Measurements from ENCODE around the gene PRDM16. TPM values are rescaled to one million over a fixed set of nuclear protein-coding genes. Genes with fewer than 3 reads are reported as not detected.

PRDM16 gene
- total and polyA plus RNA-seq, 7 donors, result 0.04 to 1.2 (median 0.31) TPM

GRCh38 chr1:3070644-3071564 lies 1.9 kb downstream of the PRDM16 start:
- Histone ChIP-seq H3K27ac (no peak overlapping the region), H3K4me3 (peak overlapping the region; percentile 78), H3K9me3 (no peaks in the 10 kb centered on the region), H3K36me3 (ENCODE audit: insufficient read depth in 1 of 2, low read depth in 1 of 2) (no peaks in the 10 kb centered on the region), H3K4me1 (peaks cover 2% of the 10 kb centered on the region), H3K27me3 (ENCODE audit: insufficient read depth in 3 of 3, low read length in 2 of 3) (peaks cover 0 to 87% (median 17%) of the 10 kb centered on the region in 3 donors)
- no peak for TF ChIP-seq CTCF (IDR thresholded peaks at IDR 0.05)
- ATAC-seq, result no peak
- 30 to 52% (median 38%) methylated on average over 63 to 97 of the region's 97 CpGs for WGBS, 3 donors
- intact Hi-C loops (cut with DNase I), result no loop called here
- DNase-seq, result peak; percentile 16 to 47

GRCh38 chr1:3071565-3072390 lies 2.8 kb downstream of the PRDM16 start:
- 75 to 82% (median 80%) methylated on average over 17 of the region's 17 CpGs for WGBS, 3 donors
- peak in 1 of 2 donors; percentile 5 for DNase-seq
- peak overlapping the region; percentile 78 for H3K4me3 ChIP-seq
- ATAC-seq, result no peak
- peaks cover 0 to 86% (median 17%) of the 10 kb centered on the region in 3 donors for H3K27me3 ChIP-seq (ENCODE audit: insufficient read depth in 3 of 3, low read length in 2 of 3)
- no peaks in the 10 kb centered on the region for H3K36me3 ChIP-seq (ENCODE audit: insufficient read depth in 1 of 2, low read depth in 1 of 2)
- H3K4me1 ChIP-seq, result peaks cover 2% of the 10 kb centered on the region
- no peak for TF ChIP-seq CTCF (IDR thresholded peaks at IDR 0.05)
- no peak overlapping the region for H3K27ac ChIP-seq
- H3K9me3 ChIP-seq, result no peaks in the 10 kb centered on the region
- intact Hi-C loops (cut with DNase I), result no loop called here

- peaks cover 0 to 79% (median 14%) of the 10 kb centered on the region in 3 donors for H3K27me3 ChIP-seq (ENCODE audit: insufficient read depth in 3 of 3, low read length in 2 of 3)
- peak in 1 of 2 donors; percentile 39 for DNase-seq
- H3K27ac ChIP-seq, result no peak overlapping the region
- WGBS, 3 donors, result 62 to 69% (median 67%) methylated on average over 29 to 32 of the region's 32 CpGs
- intact Hi-C loops (cut with DNase I), result no loop called here
- ATAC-seq, result no peak
- no peaks in the 10 kb centered on the region for H3K9me3 ChIP-seq
- no peak overlapping the region for H3K4me3 ChIP-seq
- H3K36me3 ChIP-seq (ENCODE audit: insufficient read depth in 1 of 2, low read depth in 1 of 2), result no peaks in the 10 kb centered on the region
- no peak for TF ChIP-seq CTCF (IDR thresholded peaks at IDR 0.05)
- peaks cover 2% of the 10 kb centered on the region for H3K4me1 ChIP-seq
Measured at GRCh38 chr1:3072391-3073185, 3.6 kb downstream of the PRDM16 start.

- DNase-seq (no peak), ATAC-seq (no peak)
- Histone ChIP-seq H3K36me3 (ENCODE audit: insufficient read depth in 1 of 2, low read depth in 1 of 2) (no peaks in the 10 kb centered on the region), H3K27ac (no peak overlapping the region), H3K27me3 (ENCODE audit: insufficient read depth in 3 of 3, low read length in 2 of 3) (peaks cover 0 to 79% (median 8%) of the 10 kb centered on the region in 3 donors), H3K4me3 (no peak overlapping the region), H3K4me1 (peaks cover 2% of the 10 kb centered on the region), H3K9me3 (no peaks in the 10 kb centered on the region)
- TF ChIP-seq CTCF (IDR thresholded peaks at IDR 0.05), result no peak
- intact Hi-C loops (cut with DNase I), result no loop called here
- 46 to 58% (median 56%) methylated on average over 9 of the region's 9 CpGs for WGBS, 3 donors
Measured at GRCh38 chr1:3073186-3073488, 4.1 kb downstream of the PRDM16 start.
